ENCODE measurements around the gene SIRT4.

GRCh38 chr12:120316798-120317223 is 14.7 kb downstream of the SIRT4 start:
- no peak for TF ChIP-seq MXI1 (IDR thresholded peaks at IDR 0.05; ENCODE audit: low read depth, low read length)
- no peak for TF ChIP-seq FOXM1 (IDR thresholded peaks at IDR 0.05; ENCODE audit: low read depth)
- TF ChIP-seq CTCF (IDR thresholded peaks at IDR 0.05), result no peak
- TF ChIP-seq TAF1 (IDR thresholded peaks at IDR 0.05; ENCODE audit: borderline replicate concordance, low read depth, low read length), result no peak
- no peak for TF ChIP-seq ZBTB33 (IDR thresholded peaks at IDR 0.05; ENCODE audit: borderline replicate concordance, low read depth)
- TF ChIP-seq RAD21 (IDR thresholded peaks at IDR 0.05; ENCODE audit: low read length), result no peak
- no peak for TF ChIP-seq CHD2 (IDR thresholded peaks at IDR 0.05; ENCODE audit: low read length, partially characterized antibody)
- TF ChIP-seq EZH2phosphoT487 (IDR thresholded peaks at IDR 0.05; ENCODE audit: borderline replicate concordance, low read depth), result no peak
- TF ChIP-seq SIN3A (IDR thresholded peaks at IDR 0.05; ENCODE audit: borderline replicate concordance, low read depth, low read length), result no peak
- TF ChIP-seq FOSL2 (IDR thresholded peaks at IDR 0.05; ENCODE audit: borderline replicate concordance, low read depth), result no peak
- no peak for TF ChIP-seq POLR2AphosphoS5 (IDR thresholded peaks at IDR 0.05; ENCODE audit: low read depth, low read length)
- no peak for TF ChIP-seq NRF1 (IDR thresholded peaks at IDR 0.05; ENCODE audit: low read depth, low read length)

All from SK-N-SH (cell line).